ENCODE measurements around the gene ARID3A.

The ARID3A gene

GRCh38 chr19:1013218-1013617 lies 87.4 kb downstream of the ARID3A start:
- peaks cover 35% of the 10 kb centered on the region for H3K79me2 ChIP-seq (ENCODE audit: insufficient read depth, low read depth)
- TF ChIP-seq CTCF (conservative IDR thresholded peaks at IDR 0.05; ENCODE audit: low read depth, low read length): no peak
- peaks cover 14% of the 10 kb centered on the region for H4K20me1 ChIP-seq (ENCODE audit: insufficient read depth)
- no peak overlapping the region for H3K4me2 ChIP-seq
- H3K9ac ChIP-seq: no peak overlapping the region
- H3K27ac ChIP-seq: no peak overlapping the region
- H3K27me3 ChIP-seq (ENCODE audit: insufficient read depth, low read depth): no peaks in the 10 kb centered on the region
- peaks cover 1% of the 10 kb centered on the region for H3K4me1 ChIP-seq (ENCODE audit: low read depth, poor library complexity, severe bottlenecking)
- no peaks in the 10 kb centered on the region for H3K36me3 ChIP-seq (ENCODE audit: insufficient read depth)
- no peak overlapping the region for H3K4me3 ChIP-seq (IDR thresholded peaks at IDR 0.05; ENCODE audit: insufficient read depth, low read depth, low read length)
- no peak overlapping the region for H2AFZ ChIP-seq (ENCODE audit: low read depth)

- Histone ChIP-seq H3K79me2 (ENCODE audit: insufficient read depth, low read depth) (peaks cover 47% of the 10 kb centered on the region), H2AFZ (ENCODE audit: low read depth) (no peak overlapping the region), H4K20me1 (ENCODE audit: insufficient read depth) (peaks cover 14% of the 10 kb centered on the region), H3K36me3 (ENCODE audit: insufficient read depth) (no peaks in the 10 kb centered on the region), H3K4me3 (IDR thresholded peaks at IDR 0.05; ENCODE audit: insufficient read depth, low read depth, low read length) (no peak overlapping the region), H3K9ac (no peak overlapping the region), H3K27ac (no peak overlapping the region), H3K4me2 (no peak overlapping the region), H3K27me3 (ENCODE audit: insufficient read depth, low read depth) (no peaks in the 10 kb centered on the region), H3K4me1 (ENCODE audit: low read depth, poor library complexity, severe bottlenecking) (peaks cover 13% of the 10 kb centered on the region)
- TF ChIP-seq CTCF (conservative IDR thresholded peaks at IDR 0.05; ENCODE audit: low read depth, low read length): no peak
These were observed 88.6 kb downstream of the ARID3A start for GRCh38 chr19:1014161-1015060.

- H3K27me3 ChIP-seq (ENCODE audit: insufficient read depth, low read depth): no peaks in the 10 kb centered on the region
These were observed 89.4 kb downstream of the ARID3A start for GRCh38 chr19:1015061-1015781.

More at GRCh38 chr19:1015061-1015781, 89.4 kb downstream of the ARID3A start:
- H3K4me2 ChIP-seq: no peak overlapping the region
- no peak overlapping the region for H2AFZ ChIP-seq (ENCODE audit: low read depth)
- TF ChIP-seq CTCF (conservative IDR thresholded peaks at IDR 0.05; ENCODE audit: low read depth, low read length): no peak
- H3K27ac ChIP-seq: no peak overlapping the region
- peaks cover 17% of the 10 kb centered on the region for H3K4me1 ChIP-seq (ENCODE audit: low read depth, poor library complexity, severe bottlenecking)
- H3K79me2 ChIP-seq (ENCODE audit: insufficient read depth, low read depth): peaks cover 55% of the 10 kb centered on the region
- H4K20me1 ChIP-seq (ENCODE audit: insufficient read depth): peaks cover 14% of the 10 kb centered on the region
- no peak overlapping the region for H3K4me3 ChIP-seq (IDR thresholded peaks at IDR 0.05; ENCODE audit: insufficient read depth, low read depth, low read length)
- H3K36me3 ChIP-seq (ENCODE audit: insufficient read depth): no peaks in the 10 kb centered on the region
- no peak overlapping the region for H3K9ac ChIP-seq

Measured in KMS-11 (cell line).